Measurements from ENCODE around the gene BRD3. TPM values are rescaled to one million over a fixed set of nuclear protein-coding genes. Genes with fewer than 3 reads are reported as not detected.

BRD3 gene
- total RNA-seq, 1 experiment from 2014 or later, result 40.7 TPM

GRCh38 chr9:134044944-134045343 is 22.9 kb downstream of the BRD3 start:
- Histone ChIP-seq H3K4me2 (ENCODE audit: low read length) (no peak overlapping the region), H3K27me3 (ENCODE audit: insufficient read depth, low read length) (no peaks in the 10 kb centered on the region), H3K4me3 (replicated peaks in 1 of 2; ENCODE audit: low read depth in 1 of 2, low read length in 2 of 2) (no peak overlapping the region), H2AFZ (ENCODE audit: low read depth, low read length, poor library complexity, severe bottlenecking) (no peak overlapping the region), H3K79me2 (ENCODE audit: insufficient read depth, low read length) (no peaks in the 10 kb centered on the region), H3K36me3 (ENCODE audit: control insufficient read depth in 1 of 2, insufficient read depth in 2 of 2, low read length in 2 of 2) (peaks cover 0 to 14% of the 10 kb centered on the region in 2 experiments; a peak in 2 of 4 replicates), H3K9me3 (ENCODE audit: control insufficient read depth in 1 of 2, insufficient read depth in 1 of 2, low read depth in 1 of 2, low read length in 2 of 2) (no peaks in the 10 kb centered on the region), H3K9ac (ENCODE audit: low read length) (no peak overlapping the region), H4K20me1 (ENCODE audit: insufficient read depth) (no peaks in the 10 kb centered on the region), H3K9me2 (ENCODE audit: insufficient read depth) (no peaks in the 10 kb centered on the region), H3K27ac (ENCODE audit: low read depth, low read length) (no peak overlapping the region), H3K4me1 (ENCODE audit: control insufficient read depth in 1 of 2, insufficient read depth in 2 of 2, low read length in 2 of 2) (no peaks in the 10 kb centered on the region)
- POLR2A ChIA-PET, result no interaction called here
- RAD21 ChIA-PET (ENCODE audit: low non-redundant PET in 1 of 2, low total read pairs in 2 of 2, uncharacterized antibody in 2 of 2, unreplicated experiment in 2 of 2), result no interaction called here
- intact Hi-C loops (cut with micrococcal nuclease), result no loop called here
- no TSS peak for BruUV-seq (replicated peaks)
- TF ChIP-seq ZNF274 (IDR thresholded peaks at IDR 0.05; ENCODE audit: low read depth, low read length) (no peak), EZH2 (IDR thresholded peaks at IDR 0.05) (no peak), ZFX (IDR thresholded peaks at IDR 0.05) (no peak), POLR2A (IDR thresholded peaks at IDR 0.05; ENCODE audit: borderline replicate concordance, extremely low read depth, insufficient read depth, insufficient read length) (no peak)
- no peak for ATAC-seq
- CTCF ChIA-PET, result no interaction called here
- no peak for DNase-seq (ENCODE audit: low read depth, low spot score)

- H3K36me3 ChIP-seq (ENCODE audit: control insufficient read depth in 1 of 2, insufficient read depth in 2 of 2, low read length in 2 of 2), result peaks cover 0 to 11% of the 10 kb centered on the region in 2 experiments; a peak in 2 of 4 replicates
- no peaks in the 10 kb centered on the region for H3K9me3 ChIP-seq (ENCODE audit: control insufficient read depth in 1 of 2, insufficient read depth in 1 of 2, low read depth in 1 of 2, low read length in 2 of 2)
Measured at GRCh38 chr9:134043531-134043988, 24.3 kb downstream of the BRD3 start.

More at GRCh38 chr9:134043531-134043988, 24.3 kb downstream of the BRD3 start:
- no peak overlapping the region for H2AFZ ChIP-seq (ENCODE audit: low read depth, low read length, poor library complexity, severe bottlenecking)
- no peak overlapping the region for H3K9ac ChIP-seq (ENCODE audit: low read length)
- DNase-seq (ENCODE audit: low read depth, low spot score) (no peak), ATAC-seq (no peak)
- H3K79me2 ChIP-seq (ENCODE audit: insufficient read depth, low read length), result no peaks in the 10 kb centered on the region
- H3K4me1 ChIP-seq (ENCODE audit: control insufficient read depth in 1 of 2, insufficient read depth in 2 of 2, low read length in 2 of 2), result no peaks in the 10 kb centered on the region
- H3K4me2 ChIP-seq (ENCODE audit: low read length), result no peak overlapping the region
- POLR2A ChIA-PET, result no interaction called here
- no peaks in the 10 kb centered on the region for H3K27me3 ChIP-seq (ENCODE audit: insufficient read depth, low read length)
- intact Hi-C loops (cut with micrococcal nuclease), result no loop called here
- no peaks in the 10 kb centered on the region for H3K9me2 ChIP-seq (ENCODE audit: insufficient read depth)
- CTCF ChIA-PET, result no interaction called here
- BruUV-seq (replicated peaks), result no TSS peak
- no peak overlapping the region for H3K27ac ChIP-seq (ENCODE audit: low read depth, low read length)
- no peak for TF ChIP-seq RAD21 (IDR thresholded peaks at IDR 0.05; ENCODE audit: low read depth)
- TF ChIP-seq JUND (IDR thresholded peaks at IDR 0.05), result no peak
- TF ChIP-seq SRF (IDR thresholded peaks at IDR 0.05; ENCODE audit: low read depth), result no peak
- no peak for TF ChIP-seq REST (IDR thresholded peaks at IDR 0.05; ENCODE audit: low read depth)
- TF ChIP-seq EGR1 (IDR thresholded peaks at IDR 0.05; ENCODE audit: low read depth), result no peak
- TF ChIP-seq SIN3A (IDR thresholded peaks at IDR 0.05; ENCODE audit: low read depth), result no peak
- H4K20me1 ChIP-seq (ENCODE audit: insufficient read depth), result no peaks in the 10 kb centered on the region
- RAD21 ChIA-PET (ENCODE audit: low non-redundant PET in 1 of 2, low total read pairs in 2 of 2, uncharacterized antibody in 2 of 2, unreplicated experiment in 2 of 2), result no interaction called here
- no peak overlapping the region for H3K4me3 ChIP-seq (replicated peaks in 1 of 2; ENCODE audit: low read depth in 1 of 2, low read length in 2 of 2)

Data from HCT116 (cell line).